GM12864 (cell line): ENCODE data around the gene C2orf68.
"Not testable (repeated sequence)": the region's sequence is repeated elsewhere in the genome, so short reads cannot be mapped to it uniquely, and the experiment has no call there.

Source experiments
- DNase-seq: peaks from one replicate; pipeline ENCODE4 v3.0.0-alpha.2; 2011; ENCODE audit warnings: low read depth
- H3K4me3 ChIP-seq: 2 replicates; pipeline ENCODE4 v1.5.1; 2011; ENCODE audit warnings: mild to moderate bottlenecking, low read depth, low read length, control low read depth
- CTCF ChIP-seq: IDR thresholded peaks from 2 replicates; pipeline ENCODE4 v1.5.1; 2011; ENCODE audit warnings: low read depth, mild to moderate bottlenecking, moderate library complexity, low read length, control low read depth, inconsistent platforms; ENCODE audit errors: missing control alignments

The C2orf68 gene

DNA sequence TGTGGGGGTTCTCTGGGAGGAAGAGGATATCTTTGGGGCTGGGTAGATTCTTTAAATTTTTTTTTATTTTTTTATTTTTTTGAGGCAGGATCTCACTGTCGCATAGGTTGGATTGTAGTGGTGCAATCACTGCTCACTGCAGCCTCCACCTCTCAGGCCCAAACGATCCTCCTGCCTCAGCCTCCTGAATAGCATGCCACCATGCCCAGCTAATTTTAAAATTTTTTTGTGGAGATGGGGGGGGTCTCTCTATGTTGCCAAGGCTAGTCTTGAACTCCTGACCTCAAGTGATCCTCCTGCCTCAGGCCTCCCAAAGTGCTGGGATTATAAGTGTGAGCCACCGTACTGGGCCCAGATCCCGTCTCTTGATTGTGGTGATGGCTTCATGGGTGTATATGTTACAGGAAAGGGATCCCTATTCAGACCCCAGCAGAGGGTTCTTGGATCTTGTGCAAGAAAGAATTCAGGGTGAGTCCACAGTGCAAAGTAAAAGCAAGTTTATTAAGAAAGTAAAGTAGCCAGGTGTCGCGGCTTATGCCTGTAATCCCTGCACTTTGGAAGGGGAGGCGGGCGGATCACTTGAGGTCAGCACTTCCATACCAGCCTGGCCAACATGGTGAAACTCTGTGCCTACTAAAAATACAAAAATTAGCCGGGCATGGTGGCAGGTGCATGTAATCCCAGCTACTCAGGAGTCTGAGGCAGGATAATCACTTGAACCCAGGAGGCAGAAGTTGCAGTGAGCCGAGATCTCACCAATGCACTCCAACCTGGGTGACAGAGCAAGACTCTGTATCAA is 2.0 kb upstream of the C2orf68 start:
- no peak for DNase-seq
- TF ChIP-seq CTCF: no peak
- H3K4me3 ChIP-seq: no peak overlapping the region

- no peak for DNase-seq
- H3K4me3 ChIP-seq: peak overlapping the region; percentile 76
- TF ChIP-seq CTCF: no peak
Observed at GRCh38 chr2:85611217-85611704, 605 bp downstream of the C2orf68 start.

DNA sequence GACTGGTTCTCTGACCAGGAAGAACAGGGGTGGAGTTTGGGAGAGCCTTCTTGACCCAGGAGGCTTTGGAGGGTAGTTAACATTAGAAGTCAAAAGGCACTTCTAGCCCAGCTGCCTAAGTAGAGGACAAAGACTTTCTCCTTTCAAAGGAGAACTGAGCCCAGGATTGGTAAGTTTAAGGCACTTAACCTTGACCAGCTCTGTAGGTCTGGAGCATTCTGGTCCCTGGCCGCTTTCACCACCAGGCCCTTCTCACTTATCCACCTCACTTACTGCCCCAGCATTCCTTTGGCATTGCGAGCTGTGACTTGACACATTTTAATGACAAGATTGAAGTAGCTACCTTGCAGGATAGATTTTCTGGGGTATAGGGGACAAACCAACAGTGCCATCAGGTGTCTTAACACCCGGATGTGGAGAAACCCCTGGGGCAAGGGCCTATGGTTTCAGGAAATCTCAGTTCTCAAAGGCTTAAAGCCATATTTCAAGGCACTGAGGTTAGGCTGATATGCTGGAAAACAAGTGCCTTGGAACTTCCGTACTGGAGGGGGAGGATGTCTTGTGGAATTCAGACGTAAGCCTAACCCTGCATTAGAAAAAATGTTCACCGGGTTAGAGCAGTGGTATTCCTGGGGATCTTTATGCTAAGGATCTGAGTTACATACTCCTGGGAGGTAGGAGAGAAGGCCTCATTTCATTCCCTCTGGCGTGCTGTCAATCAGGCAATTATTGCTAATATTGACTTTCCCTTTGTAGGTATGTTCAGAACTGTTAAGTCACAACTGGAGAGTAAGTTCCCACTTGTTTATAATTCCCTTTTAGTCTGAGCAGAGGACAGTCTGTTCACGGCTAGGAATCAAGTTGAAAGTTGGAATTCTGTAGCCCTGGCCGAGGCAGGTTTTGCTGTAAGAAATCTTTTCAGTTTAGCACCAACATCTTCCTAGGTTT is 4.3 kb downstream of the C2orf68 start:
- H3K4me3 ChIP-seq: no peak overlapping the region
- no peak for DNase-seq
- no peak for TF ChIP-seq CTCF

DNA sequence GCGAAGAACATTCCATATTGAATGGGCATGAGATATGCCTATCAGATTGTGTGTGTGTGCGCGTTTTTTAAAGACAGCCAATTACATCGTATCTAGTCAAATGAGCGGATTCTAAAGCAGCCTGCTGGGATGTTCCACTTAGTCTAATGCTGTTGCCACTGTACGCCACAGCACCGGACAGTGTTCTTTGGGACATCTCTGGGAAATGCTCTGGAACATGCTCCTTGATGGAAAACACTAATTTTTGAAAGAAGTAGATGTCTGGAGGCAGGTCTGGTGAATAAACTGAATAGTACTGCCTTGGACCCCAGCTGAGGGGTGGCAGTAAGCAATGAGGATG is 5.8 kb downstream of the C2orf68 start:
- no peak for TF ChIP-seq CTCF
- H3K4me3 ChIP-seq: no peak overlapping the region
- DNase-seq: no peak

- DNase-seq: no peak
- H3K4me3 ChIP-seq: no peak overlapping the region
- no peak for TF ChIP-seq CTCF
Observed at GRCh38 chr2:85605406-85606115, 6.3 kb downstream of the C2orf68 start.

DNA sequence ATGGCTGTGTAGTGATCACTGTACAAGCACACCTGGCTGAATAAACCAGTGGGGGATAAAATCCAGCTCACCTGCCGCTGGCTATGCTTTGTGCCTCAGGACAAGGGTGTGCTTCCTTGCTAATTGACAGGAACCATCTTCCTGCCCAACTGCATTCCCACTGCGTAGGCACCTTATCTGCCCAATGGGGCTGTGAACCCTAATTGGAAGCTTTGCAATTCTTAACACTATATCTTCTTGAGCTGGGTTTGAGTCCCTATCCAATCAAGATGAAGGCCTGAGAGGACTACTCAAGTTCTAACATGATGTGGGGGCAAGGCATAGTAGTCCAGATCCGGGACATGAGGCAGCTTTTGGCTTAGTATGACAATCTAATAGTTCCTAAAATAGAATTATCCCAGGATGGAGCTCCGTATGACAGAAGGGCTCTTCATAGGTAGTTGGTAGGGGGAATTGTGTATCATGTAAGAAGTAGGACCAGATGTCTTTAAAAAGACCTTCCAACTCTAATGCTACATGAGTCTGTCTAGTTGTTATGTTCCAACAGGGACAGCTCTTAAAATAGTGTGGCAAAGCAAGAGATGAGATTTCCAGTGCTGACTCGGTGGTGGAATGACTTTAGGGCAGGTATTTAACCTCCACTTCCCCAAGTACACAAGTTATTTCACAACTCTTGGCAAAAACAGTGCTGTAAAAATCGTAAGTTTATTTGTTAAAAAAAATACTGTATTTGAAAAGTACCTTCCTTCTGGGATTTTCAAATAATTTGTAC is 7.1 kb downstream of the C2orf68 start:
- no peak for TF ChIP-seq CTCF
- H3K4me3 ChIP-seq: no peak overlapping the region
- DNase-seq: no peak

DNA sequence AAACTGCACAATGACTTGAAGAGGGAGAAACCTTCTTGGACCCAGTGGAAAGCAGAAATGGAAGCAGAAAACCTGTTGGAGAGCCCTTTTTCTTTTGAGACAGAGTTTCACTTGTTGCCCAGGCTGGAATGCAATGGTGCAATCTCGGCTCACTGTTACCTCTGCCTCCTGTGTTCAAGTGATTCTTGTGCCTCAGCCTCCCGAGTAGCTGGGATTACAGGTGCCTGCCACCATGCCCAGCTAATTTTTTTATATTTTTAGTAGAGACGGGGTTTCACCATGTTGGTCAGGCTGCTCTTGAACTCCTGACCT is 7.8 kb downstream of the C2orf68 start:
- DNase-seq, H3K4me3 ChIP-seq: not testable (repeated sequence)
